OCI-LY1 (cell line): Measurements from ENCODE around the gene ADGRG2.

ENCODE experiments used
- H2AFZ ChIP-seq: fragments of 200-600 bp; sonication (generic), shearing (Covaris generic); 2 replicates; pipeline ENCODE4 v1.6.0; 2014; ENCODE audit warnings: antibody characterized with exemption, mild to moderate bottlenecking, low read length
- H3F3A ChIP-seq: fragments of 200-600 bp; sonication (generic), shearing (Covaris generic); 2 replicates; pipeline ENCODE4 v1.6.0; 2014; ENCODE audit warnings: mild to moderate bottlenecking, antibody characterized with exemption, low read length, moderate library complexity; ENCODE audit not compliant: insufficient read depth
- H3K27ac ChIP-seq: fragments of 200-600 bp; sonication (generic); 2 replicates; pipeline ENCODE4 v1.5.1; 2014; ENCODE audit warnings: low read length, mixed run types, mild to moderate bottlenecking, low read depth; ENCODE audit not compliant: poor library complexity, severe bottlenecking
- H3K27me3 ChIP-seq: fragments of 200-600 bp; sonication (generic); 2 replicates; pipeline ENCODE4 v1.6.0; 2014; ENCODE audit warnings: antibody characterized with exemption, mild to moderate bottlenecking, low read length, moderate library complexity; ENCODE audit not compliant: insufficient read depth
- H3K36me3 ChIP-seq: fragments of 200-600 bp; sonication (generic); 2 replicates; pipeline ENCODE4 v1.6.1; 2014; ENCODE audit warnings: mild to moderate bottlenecking, antibody characterized with exemption, low read length, moderate library complexity, mixed read lengths; ENCODE audit not compliant: insufficient read depth
- H3K4me1 ChIP-seq: fragments of 200-600 bp; sonication (generic); 2 replicates; pipeline ENCODE4 v1.5.1; 2014; ENCODE audit warnings: mild to moderate bottlenecking, low read length, moderate library complexity; ENCODE audit not compliant: insufficient read depth, severe bottlenecking
- H3K4me2 ChIP-seq: fragments of 200-600 bp; sonication (generic), shearing (Covaris generic); 2 replicates; pipeline ENCODE4 v1.6.1; 2014; ENCODE audit warnings: low read length
- H3K4me3 ChIP-seq: fragments of 200-600 bp; sonication (generic); 2 replicates; pipeline ENCODE4 v1.5.1; 2014; ENCODE audit warnings: low read length, low read depth, mild to moderate bottlenecking, mixed read lengths; ENCODE audit not compliant: poor library complexity, severe bottlenecking
- H3K79me2 ChIP-seq: fragments of 200-600 bp; shearing (Covaris generic); 2 replicates; pipeline ENCODE4 v1.6.1; 2016; ENCODE audit warnings: mixed run types, low read length, mixed read lengths; ENCODE audit not compliant: insufficient read depth
- H3K9ac ChIP-seq: fragments of 200-600 bp; sonication (generic), shearing (Covaris generic); 2 replicates; pipeline ENCODE4 v1.6.1; 2014; ENCODE audit warnings: mild to moderate bottlenecking, low read length, mixed read lengths
- H3K9me2 ChIP-seq: fragments of 200-600 bp; sonication (generic), shearing (Covaris generic); 2 replicates; pipeline ENCODE4 v1.6.1; 2014; ENCODE audit warnings: low read depth, mild to moderate bottlenecking, low read length, mixed read lengths
- H3K9me3 ChIP-seq: fragments of 200-600 bp; shearing (Covaris generic); 2 replicates; pipeline ENCODE4 v1.6.1; 2014; ENCODE audit warnings: low read length, mixed read lengths
- H4K20me1 ChIP-seq: fragments of 200-600 bp; sonication (generic), shearing (Covaris generic); 2 replicates; pipeline ENCODE4 v1.6.0; 2016; ENCODE audit warnings: mild to moderate bottlenecking, low read length; ENCODE audit not compliant: insufficient read depth
- EZH2 ChIP-seq: fragments of 200-600 bp; sonication (generic), shearing (Covaris generic); IDR thresholded peaks from 2 replicates; pipeline ENCODE4 v1.8.0; 2017; ENCODE audit warnings: borderline replicate concordance, mixed run types, mild to moderate bottlenecking, antibody characterized with exemption, low read length, moderate library complexity, mixed read lengths
- TF ChIP-seq, protein P1 (sequence below): fragments of 200-600 bp; sonication (generic), shearing (Covaris generic); IDR thresholded peaks from 2 replicates; pipeline ENCODE4 v1.5.1; 2017; ENCODE audit warnings: mild to moderate bottlenecking, antibody characterized with exemption, low read length, moderate library complexity, mixed read lengths

The ADGRG2 gene, protein sequence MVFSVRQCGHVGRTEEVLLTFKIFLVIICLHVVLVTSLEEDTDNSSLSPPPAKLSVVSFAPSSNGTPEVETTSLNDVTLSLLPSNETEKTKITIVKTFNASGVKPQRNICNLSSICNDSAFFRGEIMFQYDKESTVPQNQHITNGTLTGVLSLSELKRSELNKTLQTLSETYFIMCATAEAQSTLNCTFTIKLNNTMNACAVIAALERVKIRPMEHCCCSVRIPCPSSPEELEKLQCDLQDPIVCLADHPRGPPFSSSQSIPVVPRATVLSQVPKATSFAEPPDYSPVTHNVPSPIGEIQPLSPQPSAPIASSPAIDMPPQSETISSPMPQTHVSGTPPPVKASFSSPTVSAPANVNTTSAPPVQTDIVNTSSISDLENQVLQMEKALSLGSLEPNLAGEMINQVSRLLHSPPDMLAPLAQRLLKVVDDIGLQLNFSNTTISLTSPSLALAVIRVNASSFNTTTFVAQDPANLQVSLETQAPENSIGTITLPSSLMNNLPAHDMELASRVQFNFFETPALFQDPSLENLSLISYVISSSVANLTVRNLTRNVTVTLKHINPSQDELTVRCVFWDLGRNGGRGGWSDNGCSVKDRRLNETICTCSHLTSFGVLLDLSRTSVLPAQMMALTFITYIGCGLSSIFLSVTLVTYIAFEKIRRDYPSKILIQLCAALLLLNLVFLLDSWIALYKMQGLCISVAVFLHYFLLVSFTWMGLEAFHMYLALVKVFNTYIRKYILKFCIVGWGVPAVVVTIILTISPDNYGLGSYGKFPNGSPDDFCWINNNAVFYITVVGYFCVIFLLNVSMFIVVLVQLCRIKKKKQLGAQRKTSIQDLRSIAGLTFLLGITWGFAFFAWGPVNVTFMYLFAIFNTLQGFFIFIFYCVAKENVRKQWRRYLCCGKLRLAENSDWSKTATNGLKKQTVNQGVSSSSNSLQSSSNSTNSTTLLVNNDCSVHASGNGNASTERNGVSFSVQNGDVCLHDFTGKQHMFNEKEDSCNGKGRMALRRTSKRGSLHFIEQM

DNA sequence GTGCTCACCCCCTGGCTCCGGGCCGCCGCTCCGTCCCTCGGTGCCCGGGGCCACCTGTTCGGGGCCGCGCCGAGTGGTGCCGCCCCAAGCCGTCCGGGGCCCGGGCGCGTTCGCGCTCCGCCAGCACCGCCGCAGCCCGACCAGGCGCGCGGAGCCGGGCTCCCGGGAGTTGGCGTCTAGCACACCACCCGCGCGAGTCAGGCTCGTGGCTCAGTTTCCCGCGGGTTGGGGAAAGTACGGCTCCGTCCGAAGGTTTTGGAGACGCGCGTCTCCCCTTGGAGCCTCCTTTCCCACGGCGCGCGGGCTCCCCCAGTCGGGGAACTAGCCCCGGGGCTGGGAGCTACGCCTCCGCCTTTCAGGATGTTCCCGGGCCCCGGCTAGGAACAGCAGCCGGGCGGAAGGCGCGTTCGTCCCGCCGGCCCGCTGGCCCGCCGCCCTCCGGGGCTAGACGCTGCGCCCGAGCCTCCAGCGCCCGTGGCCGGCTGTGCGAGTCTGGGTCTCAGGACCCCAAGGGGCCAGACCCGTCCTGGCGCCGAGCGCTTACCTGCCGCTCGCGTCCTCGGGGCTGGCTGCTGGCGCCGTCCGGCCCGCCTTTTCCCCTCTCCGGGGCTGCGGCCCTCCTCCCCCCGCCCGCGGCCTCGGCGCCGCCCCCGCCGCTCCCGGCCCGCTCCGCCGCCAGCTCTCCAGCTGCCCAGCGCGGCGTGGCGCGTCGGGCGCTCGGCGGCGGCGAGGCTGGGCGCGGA is at the start of gene ADGRG2:
ADGRG2 (minus strand) TSS at position 571 of the 743 bp plus-strand sequence. CDS start 53,634 bp downstream, outside the sequence.
- no peaks in the 10 kb centered on the region for H4K20me1 ChIP-seq

DNA sequence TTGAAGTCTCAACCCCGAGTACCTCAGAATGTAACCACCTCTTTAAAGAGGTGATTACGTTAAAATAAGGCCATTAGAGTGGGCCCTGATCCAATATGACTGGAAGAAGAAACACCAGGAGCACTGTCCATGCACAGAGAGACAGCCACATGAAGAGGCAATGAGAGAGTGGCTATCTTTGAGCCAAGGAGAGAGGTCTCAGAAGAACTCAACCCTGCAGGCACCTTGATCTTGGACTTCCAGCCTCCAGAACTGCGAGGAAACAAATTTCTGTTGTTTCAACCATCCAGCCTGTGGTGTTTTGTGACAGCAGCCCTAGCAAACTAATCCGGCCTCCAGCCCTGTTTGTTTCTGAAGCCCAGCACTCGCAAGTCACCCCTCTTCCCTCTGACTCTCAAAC is 46.3 kb upstream of the ADGRG2 start:
- H2AFZ ChIP-seq, result no peak overlapping the region
- no peaks in the 10 kb centered on the region for H3K9me2 ChIP-seq
- H3K79me2 ChIP-seq, result no peaks in the 10 kb centered on the region
- H3K36me3 ChIP-seq, result no peaks in the 10 kb centered on the region
- H3F3A ChIP-seq, result no peaks in the 10 kb centered on the region
- TF ChIP-seq, protein P1, sequence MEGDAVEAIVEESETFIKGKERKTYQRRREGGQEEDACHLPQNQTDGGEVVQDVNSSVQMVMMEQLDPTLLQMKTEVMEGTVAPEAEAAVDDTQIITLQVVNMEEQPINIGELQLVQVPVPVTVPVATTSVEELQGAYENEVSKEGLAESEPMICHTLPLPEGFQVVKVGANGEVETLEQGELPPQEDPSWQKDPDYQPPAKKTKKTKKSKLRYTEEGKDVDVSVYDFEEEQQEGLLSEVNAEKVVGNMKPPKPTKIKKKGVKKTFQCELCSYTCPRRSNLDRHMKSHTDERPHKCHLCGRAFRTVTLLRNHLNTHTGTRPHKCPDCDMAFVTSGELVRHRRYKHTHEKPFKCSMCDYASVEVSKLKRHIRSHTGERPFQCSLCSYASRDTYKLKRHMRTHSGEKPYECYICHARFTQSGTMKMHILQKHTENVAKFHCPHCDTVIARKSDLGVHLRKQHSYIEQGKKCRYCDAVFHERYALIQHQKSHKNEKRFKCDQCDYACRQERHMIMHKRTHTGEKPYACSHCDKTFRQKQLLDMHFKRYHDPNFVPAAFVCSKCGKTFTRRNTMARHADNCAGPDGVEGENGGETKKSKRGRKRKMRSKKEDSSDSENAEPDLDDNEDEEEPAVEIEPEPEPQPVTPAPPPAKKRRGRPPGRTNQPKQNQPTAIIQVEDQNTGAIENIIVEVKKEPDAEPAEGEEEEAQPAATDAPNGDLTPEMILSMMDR, result no peak
- TF ChIP-seq EZH2, result no peak
- H3K27me3 ChIP-seq, result no peaks in the 10 kb centered on the region
- H3K9ac ChIP-seq, result no peak overlapping the region
- H4K20me1 ChIP-seq, result no peaks in the 10 kb centered on the region
- no peaks in the 10 kb centered on the region for H3K4me1 ChIP-seq
- H3K4me2 ChIP-seq, result no peak overlapping the region
- H3K9me3 ChIP-seq, result no peaks in the 10 kb centered on the region
- no peak overlapping the region for H3K27ac ChIP-seq
- no peak overlapping the region for H3K4me3 ChIP-seq

More for the DNA sequence above, at the start of gene ADGRG2:
- Histone ChIP-seq H3K9me2 (no peaks in the 10 kb centered on the region), H3F3A (no peaks in the 10 kb centered on the region), H3K9ac (no peak within 1 kb of the TSS), H3K36me3 (no peaks in the 10 kb centered on the region), H3K4me1 (no peaks in the 10 kb centered on the region), H3K27ac (no peak within 1 kb of the TSS), H2AFZ (no peak within 1 kb of the TSS), H3K27me3 (no peaks in the 10 kb centered on the region), H3K9me3 (no peaks in the 10 kb centered on the region), H3K4me2 (no peak within 1 kb of the TSS), H3K79me2 (no peaks in the 10 kb centered on the region), H3K4me3 (no peak within 1 kb of the TSS)
- TF ChIP-seq, protein P1, result no peak
- TF ChIP-seq EZH2, result no peak

DNA sequence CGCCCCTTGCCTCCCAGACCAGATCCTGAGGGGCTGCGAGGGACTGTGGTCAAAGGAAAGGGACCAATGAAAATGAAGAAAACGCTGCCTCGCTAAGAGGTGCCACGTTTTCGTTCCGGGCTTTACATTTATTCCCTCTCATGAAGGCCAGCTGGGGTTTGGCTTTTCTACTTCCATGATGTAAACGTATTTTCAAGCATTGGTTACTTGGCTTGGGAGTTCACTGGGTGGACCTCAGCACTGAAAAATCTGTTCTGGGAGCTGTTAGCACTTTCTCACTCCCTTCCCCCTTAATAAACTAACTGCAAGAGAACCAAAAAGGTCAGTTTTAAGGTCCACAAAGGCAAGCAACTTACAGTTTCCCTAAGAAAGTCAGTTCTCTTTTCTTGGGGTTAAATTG is 40.6 kb upstream of the ADGRG2 start:
- H3K9ac ChIP-seq, result no peak overlapping the region
- H3K9me3 ChIP-seq, result no peaks in the 10 kb centered on the region
- no peaks in the 10 kb centered on the region for H4K20me1 ChIP-seq
- no peak for TF ChIP-seq EZH2
- TF ChIP-seq, protein P1, result no peak
- H3K4me1 ChIP-seq, result no peaks in the 10 kb centered on the region
- H3K79me2 ChIP-seq, result no peaks in the 10 kb centered on the region
- no peak overlapping the region for H3K4me2 ChIP-seq
- H3K9me2 ChIP-seq, result no peaks in the 10 kb centered on the region
- H3K27me3 ChIP-seq, result no peaks in the 10 kb centered on the region
- H3F3A ChIP-seq, result no peaks in the 10 kb centered on the region
- H2AFZ ChIP-seq, result no peak overlapping the region
- no peaks in the 10 kb centered on the region for H3K36me3 ChIP-seq
- H3K4me3 ChIP-seq, result no peak overlapping the region
- H3K27ac ChIP-seq, result no peak overlapping the region
